ENCODE results near the gene MAD2L2.

- TF ChIP-seq POLR2A (IDR thresholded peaks at IDR 0.05) = no peak
- TF ChIP-seq CTCF (IDR thresholded peaks at IDR 0.05) = no peak
Observed at GRCh38 chr1:11729155-11729497, 48.2 kb upstream of the MAD2L2 start.
